HG03460 (cell line): ENCODE data around the gene SIM1.
"Not testable (repeated sequence)": the region's sequence is repeated elsewhere in the genome, so short reads cannot be mapped to it uniquely, and the experiment has no call there.

Experiments used
- ATAC-seq: cut with Tn5 transposase; IDR thresholded peaks from one replicate; pipeline ENCODE4 v1.9.1; 2021; ENCODE audit not compliant: unreplicated experiment

SIM1 gene

GRCh38 chr6:100363651-100364050, 101.1 kb downstream of the SIM1 start:
- no peak for ATAC-seq

- not testable (repeated sequence) for ATAC-seq
These were observed 109.7 kb downstream of the SIM1 start for GRCh38 chr6:100354736-100355641.

DNA sequence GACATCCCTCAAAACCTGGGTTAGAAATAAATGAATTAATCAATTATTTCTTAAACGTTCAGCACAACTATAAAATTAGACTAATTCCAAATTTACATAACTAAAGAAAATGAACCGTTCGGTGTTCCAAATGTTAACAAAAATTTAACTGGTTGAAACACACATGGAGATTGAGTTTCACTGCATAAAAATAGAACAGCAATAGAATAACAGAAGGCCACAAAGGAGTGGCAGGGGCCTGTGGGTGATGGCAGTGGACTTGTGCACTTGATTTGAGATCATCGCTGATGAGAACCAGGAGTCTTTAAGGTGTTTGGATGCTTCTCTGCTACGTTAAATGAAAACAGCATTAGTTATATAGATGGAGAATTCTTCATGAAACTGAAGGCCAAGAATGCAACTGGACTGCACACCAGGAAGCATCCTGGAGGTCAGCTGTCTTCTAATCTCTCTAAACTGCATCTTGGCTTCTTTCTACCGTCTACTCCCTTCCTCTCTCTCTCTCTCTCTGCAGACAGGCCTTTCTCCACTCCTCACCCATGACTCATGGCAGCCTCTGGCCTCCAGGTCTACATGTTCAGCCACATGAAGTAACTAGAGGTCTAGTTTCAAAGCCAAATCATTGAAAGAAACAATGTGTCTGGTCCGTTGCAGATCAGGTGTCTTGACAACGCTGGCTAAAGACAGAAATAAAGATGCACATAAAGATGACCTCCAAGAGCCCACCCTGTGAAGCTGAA, 111.3 kb downstream of the SIM1 start:
- no peak for ATAC-seq

DNA sequence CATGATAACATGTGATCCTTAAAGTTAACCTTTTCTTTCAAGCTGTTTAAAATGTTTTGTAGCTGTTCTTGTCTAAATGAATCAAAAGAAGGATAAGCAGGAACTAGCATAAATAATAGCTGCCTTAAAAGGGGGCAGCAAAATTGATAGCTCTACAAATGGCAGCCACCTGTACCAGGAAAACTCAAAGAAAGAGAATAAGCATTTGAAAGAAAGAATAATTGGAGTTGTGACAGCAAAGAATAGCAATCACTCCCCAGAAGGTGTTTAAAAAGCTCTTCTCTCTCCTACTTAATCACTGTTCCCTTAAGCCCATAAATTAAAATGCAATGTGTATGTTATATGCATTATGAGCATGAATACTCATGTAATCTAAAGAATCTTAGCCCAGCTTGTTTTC, 114.6 kb downstream of the SIM1 start:
- no peak for ATAC-seq

GRCh38 chr6:100349366-100349765, 115.4 kb downstream of the SIM1 start:
- ATAC-seq: no peak

DNA sequence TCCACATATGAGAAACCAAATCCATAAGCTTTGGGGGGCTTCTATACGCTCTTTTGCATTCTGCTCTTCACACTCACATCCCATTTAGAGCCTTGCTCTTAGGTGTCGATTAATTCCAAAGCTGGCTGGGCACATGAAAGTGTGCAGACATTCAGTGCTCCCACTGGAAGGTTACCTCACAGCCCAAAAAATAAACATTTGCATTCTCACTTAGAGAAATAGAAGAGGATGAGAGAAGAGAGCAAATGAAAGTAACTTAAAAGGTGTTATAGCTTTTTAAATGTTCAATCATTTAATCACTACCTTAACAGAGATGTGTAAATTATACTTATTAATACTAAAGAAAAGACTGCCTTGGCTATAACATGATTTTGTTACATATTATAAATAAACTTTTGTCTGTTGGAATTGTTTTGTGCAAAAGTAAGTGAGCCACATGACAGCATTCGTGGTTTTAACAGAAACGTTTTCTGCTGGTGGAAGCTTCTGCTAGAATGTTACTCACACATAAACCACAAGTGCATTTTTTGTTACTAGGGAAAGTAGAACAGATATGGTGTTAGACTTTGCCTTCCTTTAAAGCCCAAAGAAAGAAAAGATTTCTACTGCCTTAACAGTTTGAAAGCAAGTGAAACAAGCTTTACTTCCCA, 116.7 kb downstream of the SIM1 start:
- ATAC-seq: peak; percentile 61

- no peak for ATAC-seq
These were observed 117.9 kb downstream of the SIM1 start for GRCh38 chr6:100346828-100347227.

- no peak for ATAC-seq
These were observed 118.5 kb downstream of the SIM1 start for GRCh38 chr6:100346203-100346602.

DNA sequence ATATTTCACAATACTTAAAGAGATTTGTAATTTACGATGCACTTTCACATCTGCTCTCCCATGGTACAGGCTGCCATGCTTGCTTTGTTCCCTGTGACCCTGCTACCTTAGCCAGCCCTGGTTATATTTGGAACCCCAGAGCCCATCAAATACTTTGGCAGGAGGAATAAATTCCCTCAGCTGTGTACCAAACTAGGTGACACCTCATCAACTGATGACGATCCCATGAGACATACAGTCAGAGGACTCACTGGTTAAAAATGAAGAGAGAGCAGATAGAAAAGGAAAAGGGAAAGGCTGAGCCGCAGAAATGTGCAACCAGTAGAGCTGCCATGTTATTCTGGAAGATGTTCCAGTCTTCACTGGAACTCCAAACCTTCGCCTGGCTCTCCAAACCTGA, 120.0 kb downstream of the SIM1 start:
- ATAC-seq: no peak

- ATAC-seq: no peak
These were observed 120.4 kb downstream of the SIM1 start for GRCh38 chr6:100344321-100344720.

DNA sequence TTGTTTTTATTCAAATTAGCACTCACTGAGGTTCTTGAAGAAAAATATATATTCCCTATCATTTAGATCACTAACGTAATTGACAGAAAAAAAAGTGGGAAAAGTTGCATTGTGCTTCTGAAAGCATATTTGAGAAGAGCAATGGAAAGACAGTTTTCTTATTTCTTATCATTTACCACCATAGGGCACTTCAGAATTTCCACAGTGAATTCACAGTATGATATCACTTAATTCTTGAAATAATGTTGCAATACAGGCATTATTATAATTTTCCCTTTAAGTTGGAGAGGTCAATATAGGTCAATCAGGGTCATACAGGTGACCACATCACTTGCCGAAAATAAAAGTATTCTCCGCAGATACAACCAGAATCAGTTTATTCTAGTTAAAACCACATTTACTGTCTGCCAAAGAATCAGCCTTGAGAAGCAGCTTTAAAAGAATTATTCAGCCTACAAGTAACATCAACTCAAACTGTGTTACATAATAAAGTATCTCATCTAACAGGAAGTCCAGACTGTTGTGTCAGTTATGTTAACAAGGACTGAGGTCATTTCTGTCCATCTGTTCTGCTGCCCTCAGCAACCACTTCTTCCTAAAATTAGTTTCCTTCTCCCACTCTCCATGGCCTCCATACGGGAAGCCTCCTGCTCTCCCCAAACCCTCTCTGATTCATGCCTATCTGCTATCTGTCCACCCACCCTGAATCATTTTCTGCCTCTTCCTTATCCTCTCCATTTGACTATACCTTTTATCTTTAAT, 121.2 kb downstream of the SIM1 start:
- no peak for ATAC-seq

DNA sequence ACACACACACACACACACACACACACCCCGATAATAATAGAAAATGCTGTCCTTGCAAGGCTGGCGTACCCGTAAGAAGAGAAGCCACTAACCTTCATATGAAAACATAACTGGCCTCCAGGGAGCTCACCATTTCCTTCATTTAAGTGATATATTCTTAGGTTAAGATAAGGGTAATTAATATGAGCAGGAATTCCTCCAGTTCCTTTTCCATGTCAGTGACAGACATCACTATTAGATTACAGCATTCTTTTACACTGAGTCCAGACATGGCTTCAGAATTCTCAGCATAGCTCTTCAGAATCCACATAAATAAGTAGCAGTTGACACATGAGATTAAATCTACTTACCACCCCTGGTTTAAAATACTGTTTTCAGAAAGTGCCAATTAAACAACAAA, 121.9 kb downstream of the SIM1 start:
- ATAC-seq: no peak

DNA sequence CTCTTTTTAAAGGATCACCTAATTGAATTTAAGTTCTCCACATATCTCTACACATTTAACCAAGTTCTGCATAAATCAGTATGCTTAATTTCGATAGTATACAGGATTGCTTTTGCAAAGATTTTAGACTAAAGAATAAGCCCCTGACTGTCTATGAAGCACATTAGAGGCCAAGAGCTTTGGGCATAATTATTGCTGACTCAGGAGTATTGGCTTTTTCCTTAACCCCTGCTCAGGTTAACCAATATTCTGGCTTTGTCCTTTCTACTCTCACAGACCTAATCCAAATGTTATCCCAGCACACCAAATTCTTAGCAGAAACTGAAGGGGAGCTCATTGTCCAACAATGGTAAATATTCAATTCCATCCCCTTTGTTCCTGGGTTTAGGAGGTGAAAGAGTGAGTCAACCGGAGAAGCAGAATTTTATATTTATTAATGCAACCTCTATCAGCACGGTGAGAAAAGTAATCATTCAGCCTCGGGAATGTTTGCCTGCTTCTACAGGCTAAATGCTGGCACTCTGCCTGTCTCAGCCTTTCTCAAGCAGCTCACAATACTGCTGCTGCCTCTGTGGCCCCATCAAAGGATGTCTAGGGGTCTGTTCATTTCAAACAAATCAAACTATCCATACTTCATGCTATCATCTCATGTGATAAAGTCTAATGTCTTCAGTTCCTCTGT, 125.0 kb downstream of the SIM1 start:
- ATAC-seq: no peak

- ATAC-seq: no peak
These were observed 126.6 kb downstream of the SIM1 start for GRCh38 chr6:100338090-100338489.

GRCh38 chr6:100336876-100337275, 127.8 kb downstream of the SIM1 start:
- ATAC-seq: no peak

DNA sequence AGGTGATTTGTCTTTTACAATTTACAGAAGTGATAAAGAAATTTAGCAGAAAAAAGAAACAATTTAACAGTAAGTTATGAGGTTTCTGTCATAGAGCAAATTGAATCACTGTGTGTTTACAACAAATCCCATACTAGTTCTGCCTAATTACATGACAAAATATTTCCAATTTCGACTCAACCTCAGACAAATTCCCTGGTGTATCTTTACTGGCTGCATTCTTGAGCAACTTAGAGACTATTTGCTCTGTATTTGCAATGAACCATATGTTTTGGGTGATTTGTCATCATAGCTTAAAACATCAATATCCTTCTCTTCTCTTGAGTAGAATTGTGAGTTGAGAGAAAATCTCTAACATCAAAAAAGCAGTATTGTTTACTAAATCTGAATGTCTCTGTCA, 128.7 kb downstream of the SIM1 start:
- no peak for ATAC-seq
